GM10266 (cell line): ENCODE results near the gene CCDC9.

ENCODE experiments used
- DNase-seq: peaks from one replicate; pipeline ENCODE4 v3.0.0; 2012; ENCODE audit errors: extremely low spot score
- TF ChIP-seq, protein P1 (sequence below): IDR thresholded peaks from 2 replicates; pipeline ENCODE4 v1.5.1; 2012; ENCODE audit warnings: mild to moderate bottlenecking, low read depth; ENCODE audit not compliant: control insufficient read depth, insufficient read depth; ENCODE audit errors: missing control alignments

CCDC9 gene

DNA sequence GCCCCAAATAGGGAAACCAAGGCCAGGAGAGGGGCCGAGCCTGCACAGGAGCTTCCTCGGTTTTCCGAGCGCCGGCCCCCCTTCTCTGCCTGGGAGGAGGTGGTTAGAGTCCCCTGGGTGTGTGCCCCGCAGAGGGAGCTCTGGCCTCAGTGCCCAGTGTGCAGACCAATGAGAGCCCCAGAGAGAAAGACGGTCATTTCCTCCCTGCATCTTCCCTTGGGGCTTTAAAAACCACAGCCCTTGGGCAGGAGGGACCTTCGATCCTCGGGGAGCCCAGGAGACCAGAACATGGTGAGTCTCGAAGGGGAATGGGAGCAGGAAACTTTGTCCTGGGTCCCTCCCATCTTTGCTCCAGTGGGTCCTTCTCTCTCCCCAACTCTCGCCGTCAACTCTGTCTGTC, 53.3 kb downstream of the CCDC9 start, which contains the start of gene C5AR1:
C5AR1 (plus strand) TSS at position 254 of the 400 bp plus-strand sequence; CDS start at position 289, 35 bp downstream.
- no peak for DNase-seq
- TF ChIP-seq, protein P1, sequence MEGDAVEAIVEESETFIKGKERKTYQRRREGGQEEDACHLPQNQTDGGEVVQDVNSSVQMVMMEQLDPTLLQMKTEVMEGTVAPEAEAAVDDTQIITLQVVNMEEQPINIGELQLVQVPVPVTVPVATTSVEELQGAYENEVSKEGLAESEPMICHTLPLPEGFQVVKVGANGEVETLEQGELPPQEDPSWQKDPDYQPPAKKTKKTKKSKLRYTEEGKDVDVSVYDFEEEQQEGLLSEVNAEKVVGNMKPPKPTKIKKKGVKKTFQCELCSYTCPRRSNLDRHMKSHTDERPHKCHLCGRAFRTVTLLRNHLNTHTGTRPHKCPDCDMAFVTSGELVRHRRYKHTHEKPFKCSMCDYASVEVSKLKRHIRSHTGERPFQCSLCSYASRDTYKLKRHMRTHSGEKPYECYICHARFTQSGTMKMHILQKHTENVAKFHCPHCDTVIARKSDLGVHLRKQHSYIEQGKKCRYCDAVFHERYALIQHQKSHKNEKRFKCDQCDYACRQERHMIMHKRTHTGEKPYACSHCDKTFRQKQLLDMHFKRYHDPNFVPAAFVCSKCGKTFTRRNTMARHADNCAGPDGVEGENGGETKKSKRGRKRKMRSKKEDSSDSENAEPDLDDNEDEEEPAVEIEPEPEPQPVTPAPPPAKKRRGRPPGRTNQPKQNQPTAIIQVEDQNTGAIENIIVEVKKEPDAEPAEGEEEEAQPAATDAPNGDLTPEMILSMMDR: no peak

- DNase-seq: no peak
- TF ChIP-seq, protein P1: no peak
These were observed 54.0 kb downstream of the CCDC9 start for GRCh38 chr19:47310323-47310722.

DNA sequence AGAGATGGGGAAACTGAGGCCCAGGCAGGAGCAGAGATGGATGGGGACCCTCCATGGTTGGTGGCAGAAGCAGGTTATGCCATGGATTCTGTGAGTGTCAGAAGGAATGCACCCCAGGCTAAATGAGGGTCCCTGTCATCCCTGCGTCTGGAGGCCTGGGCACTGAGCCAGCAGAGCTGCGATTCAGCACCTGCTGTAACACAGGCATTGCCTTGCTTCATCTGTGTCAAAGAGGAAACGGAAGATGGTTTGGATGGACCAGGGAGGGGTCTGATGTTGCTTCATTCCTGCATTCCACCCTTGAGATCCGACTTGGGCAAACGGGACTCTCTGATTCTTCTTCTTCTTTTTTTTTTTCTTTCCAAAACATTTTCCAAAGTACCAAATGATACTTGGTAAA, 54.5 kb downstream of the CCDC9 start:
- TF ChIP-seq, protein P1: no peak
- no peak for DNase-seq

DNA sequence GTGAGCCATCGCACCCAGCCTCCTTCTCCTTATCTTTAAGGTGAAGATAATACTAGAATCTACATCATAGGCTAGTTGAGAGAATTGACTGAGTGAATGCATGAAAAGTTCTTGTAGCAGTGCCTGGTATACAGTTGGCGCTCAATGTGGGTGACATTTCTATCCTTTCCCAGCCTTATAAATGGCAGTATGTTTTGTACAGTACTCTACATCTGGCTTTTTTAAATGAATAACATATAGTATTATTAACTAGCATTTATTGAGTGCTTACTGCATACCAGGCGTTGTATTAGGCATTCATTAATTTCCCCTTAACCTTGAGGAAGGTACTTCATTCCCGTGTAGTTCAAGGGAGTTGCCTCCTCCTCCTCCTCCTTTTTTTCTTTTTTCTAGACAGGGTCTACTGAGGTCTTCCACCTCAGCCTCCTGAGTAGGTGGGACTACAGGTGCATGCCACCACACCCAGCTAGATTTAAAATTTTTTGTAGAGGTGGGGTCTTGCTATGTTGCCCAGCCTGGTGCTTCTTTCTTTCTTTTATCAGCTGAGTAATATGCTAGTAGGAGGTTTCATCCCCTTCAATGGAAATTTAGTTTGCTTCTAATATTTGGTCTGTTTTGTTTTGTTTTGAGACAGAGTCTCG, 56.2 kb downstream of the CCDC9 start:
- DNase-seq: no peak
- TF ChIP-seq, protein P1: no peak

DNA sequence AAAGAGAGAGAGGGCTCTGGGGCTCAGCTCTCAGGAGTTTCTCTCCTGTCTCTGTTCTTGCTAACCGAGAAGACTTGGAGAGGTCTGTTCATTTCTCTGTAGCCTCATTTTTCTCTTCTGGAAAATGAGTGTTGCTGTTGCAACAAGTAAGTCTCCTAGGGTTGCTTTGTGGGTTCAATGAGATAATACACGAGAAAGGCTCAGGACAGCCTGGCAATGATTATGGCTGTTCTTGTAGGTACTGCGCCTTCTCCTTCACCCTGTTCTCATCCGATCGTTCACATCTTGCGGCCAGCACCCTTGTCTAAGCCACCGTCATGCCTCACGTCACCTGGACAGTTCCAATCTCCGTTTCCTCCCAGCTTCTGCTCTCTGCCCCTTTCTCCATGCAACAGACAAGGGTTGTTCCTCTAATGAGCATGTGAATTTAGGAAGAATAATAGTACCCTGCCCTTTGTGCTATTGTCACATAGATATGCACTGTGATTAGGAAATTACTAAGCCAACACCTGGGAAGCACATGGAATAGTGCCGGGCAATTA, 57.5 kb downstream of the CCDC9 start:
- TF ChIP-seq, protein P1: no peak
- DNase-seq: no peak

GRCh38 chr19:47315125-47315821, 58.9 kb downstream of the CCDC9 start:
- no peak for DNase-seq
- TF ChIP-seq, protein P1: no peak

DNA sequence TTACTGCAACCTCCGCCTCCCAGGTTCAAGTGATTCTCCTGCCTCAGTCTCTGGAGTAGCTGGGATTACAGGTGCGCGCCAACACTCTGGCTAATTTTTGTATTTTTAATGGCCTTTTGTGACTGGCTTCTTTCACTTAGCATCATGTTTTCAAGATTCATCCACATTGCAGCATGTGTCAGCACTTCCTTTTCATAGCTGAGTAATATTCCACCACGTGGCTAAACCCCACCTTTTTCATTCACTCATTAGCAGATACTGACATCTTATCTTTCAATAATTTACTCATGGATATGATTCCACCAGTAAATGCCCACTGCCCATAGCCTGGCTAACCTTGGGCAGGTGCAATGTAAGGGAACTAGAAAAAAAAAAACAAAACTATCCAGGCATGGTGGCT, 60.2 kb downstream of the CCDC9 start:
- TF ChIP-seq, protein P1: no peak
- no peak for DNase-seq
